Mucosa of descending colon (tissue), 3 donors: ENCODE results near the gene ZBTB7C. TPM values are rescaled to one million over a fixed set of nuclear protein-coding genes. Genes with fewer than 3 reads are reported as not detected.

Source experiments
- ATAC-seq: fragments of 200-7000 bp; cut with Tn5 transposase; one replicate; pipeline ENCODE4 v1.9.1; 2020; ENCODE audit warnings: mild to moderate bottlenecking, moderate library complexity
- DNase-seq, 3 donors: peaks; one replicate each; pipeline ENCODE4 v3.0.0-alpha.2; 2020
- H3K36me3 ChIP-seq: fragments of 200-600 bp; one replicate; pipeline ENCODE4 v1.8.0; 2021; ENCODE audit warnings: low read depth, mild to moderate bottlenecking
- H3K4me1 ChIP-seq: fragments of 200-600 bp; one replicate; pipeline ENCODE4 v1.8.0; 2021; ENCODE audit warnings: low read depth, mild to moderate bottlenecking
- H3K4me3 ChIP-seq: fragments of 200-600 bp; one replicate; pipeline ENCODE4 v1.8.0; 2021; ENCODE audit warnings: mild to moderate bottlenecking
- H3K9me3 ChIP-seq: fragments of 200-600 bp; one replicate; pipeline ENCODE4 v1.8.0; 2021; ENCODE audit warnings: mild to moderate bottlenecking
- CTCF ChIP-seq: fragments of 200-600 bp; IDR thresholded peaks from one replicate; pipeline ENCODE4 v1.8.0; 2022; ENCODE audit warnings: antibody characterized with exemption, mild to moderate bottlenecking
- intact Hi-C, 2 donors: fragments of 100-400 bp; cut with DNase I in 1 of 2; cut with micrococcal nuclease in 1 of 2; formaldehyde crosslinking; loops; one replicate each; pipeline versions ENCODE4 v1.11.0 to v1.11.1; 2022; cut with DNase I, micrococcal nuclease
- total RNA-seq, 3 donors: library from RNA; stranded (reverse); fragmentation: NEBNext Ultra II Directional in 2 of 3; extraction: Animal tissue kit (Norgen Biotek cat#: 25700) in 2 of 3; gene quantifications; one replicate each; pipeline versions ENCODE4 v1.2.1 to v1.2.4, GENCODE V29; 2021 to 2023
- donor health status: DM: no; HTN: no; CAD: no; lungs with moderate emphysema.
- donor health status: DM: no; HTN: no; CAD: no.
- donor health status: DM: no; HTN: yes; CAD: no.

The ZBTB7C gene
- total RNA-seq, 3 donors from 2014 or later = 20.8 to 56.6 (median 38.2) TPM

GRCh38 chr18:48308755-48309575 is 100.2 kb downstream of the ZBTB7C start:
- DNase-seq = no peak
- Histone ChIP-seq H3K36me3 (no peaks in the 10 kb centered on the region), H3K9me3 (no peaks in the 10 kb centered on the region), H3K4me3 (no peak overlapping the region), H3K4me1 (no peaks in the 10 kb centered on the region)
- no peak for ATAC-seq
- intact Hi-C loops = no loop called here
- TF ChIP-seq CTCF = no peak

GRCh38 chr18:48308027-48308635 is 101.1 kb downstream of the ZBTB7C start:
- Histone ChIP-seq H3K36me3 (no peaks in the 10 kb centered on the region), H3K4me1 (no peaks in the 10 kb centered on the region), H3K9me3 (no peaks in the 10 kb centered on the region), H3K4me3 (no peak overlapping the region)
- ATAC-seq (peak; percentile 70), DNase-seq (peak in 1 of 3 donors; percentile 73)
- no peak for TF ChIP-seq CTCF
- intact Hi-C loops = no loop called here

GRCh38 chr18:48306838-48307237 is 102.3 kb downstream of the ZBTB7C start:
- TF ChIP-seq CTCF = no peak
- ATAC-seq (no peak), DNase-seq (no peak)
- H3K36me3 ChIP-seq = no peaks in the 10 kb centered on the region
- intact Hi-C loops = no loop called here
- no peaks in the 10 kb centered on the region for H3K9me3 ChIP-seq
- no peak overlapping the region for H3K4me3 ChIP-seq
- H3K4me1 ChIP-seq = no peaks in the 10 kb centered on the region

- TF ChIP-seq CTCF = no peak
- intact Hi-C loops = no loop called here
Measured at GRCh38 chr18:48304906-48305693, 104.1 kb downstream of the ZBTB7C start.

GRCh38 chr18:48303883-48304282 is 105.3 kb downstream of the ZBTB7C start:
- no peak for DNase-seq

More at GRCh38 chr18:48304906-48305693, 104.1 kb downstream of the ZBTB7C start:
- ATAC-seq (no peak), DNase-seq (no peak)
- no peaks in the 10 kb centered on the region for H3K9me3 ChIP-seq
- no peaks in the 10 kb centered on the region for H3K4me1 ChIP-seq
- no peak overlapping the region for H3K4me3 ChIP-seq
- no peaks in the 10 kb centered on the region for H3K36me3 ChIP-seq

More at GRCh38 chr18:48303883-48304282, 105.3 kb downstream of the ZBTB7C start:
- ATAC-seq = no peak
- Histone ChIP-seq H3K36me3 (no peaks in the 10 kb centered on the region), H3K9me3 (no peaks in the 10 kb centered on the region), H3K4me3 (no peak overlapping the region), H3K4me1 (no peaks in the 10 kb centered on the region)
- no peak for TF ChIP-seq CTCF
- intact Hi-C loops = no loop called here
